Measurements from ENCODE around the gene HCN2. TPM values are rescaled to one million over a fixed set of nuclear protein-coding genes. Genes with fewer than 3 reads are reported as not detected.

HCN2 gene
- 0.22 TPM in 1 of 2 replicates, not detected in the other for total RNA-seq

DNA sequence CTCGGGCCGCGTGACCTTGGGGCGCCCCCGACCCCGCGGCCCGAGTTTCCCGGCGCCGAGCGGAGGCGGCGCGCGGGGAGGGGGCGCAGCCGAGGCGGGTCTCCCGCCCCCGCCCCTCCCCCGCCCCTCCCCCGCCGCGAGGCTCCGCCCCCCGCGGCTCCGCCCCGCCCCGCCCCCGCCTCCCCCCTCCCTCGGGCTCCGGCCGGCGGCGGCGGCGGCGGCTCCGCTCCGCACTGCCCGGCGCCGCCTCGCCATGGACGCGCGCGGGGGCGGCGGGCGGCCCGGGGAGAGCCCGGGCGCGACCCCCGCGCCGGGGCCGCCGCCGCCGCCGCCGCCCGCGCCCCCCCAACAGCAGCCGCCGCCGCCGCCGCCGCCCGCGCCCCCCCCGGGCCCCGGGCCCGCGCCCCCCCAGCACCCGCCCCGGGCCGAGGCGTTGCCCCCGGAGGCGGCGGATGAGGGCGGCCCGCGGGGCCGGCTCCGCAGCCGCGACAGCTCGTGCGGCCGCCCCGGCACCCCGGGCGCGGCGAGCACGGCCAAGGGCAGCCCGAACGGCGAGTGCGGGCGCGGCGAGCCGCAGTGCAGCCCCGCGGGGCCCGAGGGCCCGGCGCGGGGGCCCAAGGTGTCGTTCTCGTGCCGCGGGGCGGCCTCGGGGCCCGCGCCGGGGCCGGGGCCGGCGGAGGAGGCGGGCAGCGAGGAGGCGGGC, at the start of gene HCN2:
HCN2 (plus strand) TSS at position 189 of the 703 bp plus-strand sequence; CDS start at position 254, 65 bp downstream.
- no peak within 1 kb of the TSS for H3K4me3 ChIP-seq (ENCODE audit: low read depth, low read length)
- TF ChIP-seq, protein P1, sequence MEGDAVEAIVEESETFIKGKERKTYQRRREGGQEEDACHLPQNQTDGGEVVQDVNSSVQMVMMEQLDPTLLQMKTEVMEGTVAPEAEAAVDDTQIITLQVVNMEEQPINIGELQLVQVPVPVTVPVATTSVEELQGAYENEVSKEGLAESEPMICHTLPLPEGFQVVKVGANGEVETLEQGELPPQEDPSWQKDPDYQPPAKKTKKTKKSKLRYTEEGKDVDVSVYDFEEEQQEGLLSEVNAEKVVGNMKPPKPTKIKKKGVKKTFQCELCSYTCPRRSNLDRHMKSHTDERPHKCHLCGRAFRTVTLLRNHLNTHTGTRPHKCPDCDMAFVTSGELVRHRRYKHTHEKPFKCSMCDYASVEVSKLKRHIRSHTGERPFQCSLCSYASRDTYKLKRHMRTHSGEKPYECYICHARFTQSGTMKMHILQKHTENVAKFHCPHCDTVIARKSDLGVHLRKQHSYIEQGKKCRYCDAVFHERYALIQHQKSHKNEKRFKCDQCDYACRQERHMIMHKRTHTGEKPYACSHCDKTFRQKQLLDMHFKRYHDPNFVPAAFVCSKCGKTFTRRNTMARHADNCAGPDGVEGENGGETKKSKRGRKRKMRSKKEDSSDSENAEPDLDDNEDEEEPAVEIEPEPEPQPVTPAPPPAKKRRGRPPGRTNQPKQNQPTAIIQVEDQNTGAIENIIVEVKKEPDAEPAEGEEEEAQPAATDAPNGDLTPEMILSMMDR (conservative IDR thresholded peaks at IDR 0.05; ENCODE audit: low read depth, low read length) = no peak
- no peak for DNase-seq (ENCODE audit: low read depth)

DNA sequence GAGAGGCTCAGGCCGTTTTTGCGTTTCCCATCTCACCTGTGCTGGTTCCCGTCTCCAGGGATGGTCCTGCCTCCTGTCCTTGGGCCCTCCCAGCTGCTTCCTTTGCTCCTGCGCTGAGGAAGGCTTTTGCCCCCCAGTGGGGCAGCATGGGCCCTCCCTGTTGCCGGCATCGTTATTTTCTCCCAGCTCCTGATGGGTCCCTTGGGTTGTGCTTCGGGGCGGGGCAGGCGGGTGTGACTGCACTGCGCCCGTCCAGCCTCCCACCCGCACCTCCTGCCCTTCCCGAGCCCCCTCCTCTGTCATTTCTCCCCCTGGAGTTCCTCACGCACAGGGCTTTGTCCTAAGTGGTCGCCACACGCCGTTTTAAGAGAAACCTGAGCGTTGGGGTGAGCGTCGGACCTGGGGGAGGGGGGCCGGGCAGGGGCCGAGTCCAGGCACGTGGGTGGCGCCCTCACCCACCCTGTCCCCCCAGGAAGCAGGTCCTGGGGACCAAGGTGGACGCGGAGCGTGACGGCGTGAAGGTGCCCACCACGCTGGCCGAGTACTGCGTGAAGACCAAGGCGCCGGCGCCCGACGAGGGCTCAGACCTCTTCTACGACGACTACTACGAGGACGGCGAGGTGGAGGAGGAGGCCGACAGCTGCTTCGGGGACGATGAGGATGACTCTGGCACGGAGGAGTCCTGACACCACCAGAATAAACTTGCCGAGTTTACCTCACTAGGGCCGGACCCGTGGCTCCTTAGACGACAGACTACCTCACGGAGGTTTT, 48.6 kb upstream of the HCN2 start:
- H3K4me3 ChIP-seq (ENCODE audit: low read depth, low read length) = no peak overlapping the region
- DNase-seq (ENCODE audit: low read depth) = no peak
- TF ChIP-seq, protein P1 (conservative IDR thresholded peaks at IDR 0.05; ENCODE audit: low read depth, low read length) = no peak

DNA sequence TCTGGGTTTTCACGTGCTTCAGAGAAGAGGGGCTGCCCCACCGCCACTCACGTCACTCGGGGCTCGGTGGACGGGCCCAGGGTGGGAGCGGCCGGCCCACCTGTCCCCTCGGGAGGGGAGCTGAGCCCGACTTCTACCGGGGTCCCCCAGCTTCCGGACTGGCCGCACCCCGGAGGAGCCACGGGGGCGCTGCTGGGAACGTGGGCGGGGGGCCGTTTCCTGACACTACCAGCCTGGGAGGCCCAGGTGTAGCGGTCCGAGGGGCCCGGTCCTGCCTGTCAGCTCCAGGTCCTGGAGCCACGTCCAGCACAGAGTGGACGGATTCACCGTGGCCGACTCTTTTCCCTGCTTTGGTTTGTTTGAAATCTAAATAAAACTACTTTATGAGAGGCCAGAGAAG, 48.0 kb upstream of the HCN2 start:
- DNase-seq (ENCODE audit: low read depth) = no peak
- H3K4me3 ChIP-seq (ENCODE audit: low read depth, low read length) = no peak overlapping the region
- TF ChIP-seq, protein P1 (conservative IDR thresholded peaks at IDR 0.05; ENCODE audit: low read depth, low read length) = no peak

DNA sequence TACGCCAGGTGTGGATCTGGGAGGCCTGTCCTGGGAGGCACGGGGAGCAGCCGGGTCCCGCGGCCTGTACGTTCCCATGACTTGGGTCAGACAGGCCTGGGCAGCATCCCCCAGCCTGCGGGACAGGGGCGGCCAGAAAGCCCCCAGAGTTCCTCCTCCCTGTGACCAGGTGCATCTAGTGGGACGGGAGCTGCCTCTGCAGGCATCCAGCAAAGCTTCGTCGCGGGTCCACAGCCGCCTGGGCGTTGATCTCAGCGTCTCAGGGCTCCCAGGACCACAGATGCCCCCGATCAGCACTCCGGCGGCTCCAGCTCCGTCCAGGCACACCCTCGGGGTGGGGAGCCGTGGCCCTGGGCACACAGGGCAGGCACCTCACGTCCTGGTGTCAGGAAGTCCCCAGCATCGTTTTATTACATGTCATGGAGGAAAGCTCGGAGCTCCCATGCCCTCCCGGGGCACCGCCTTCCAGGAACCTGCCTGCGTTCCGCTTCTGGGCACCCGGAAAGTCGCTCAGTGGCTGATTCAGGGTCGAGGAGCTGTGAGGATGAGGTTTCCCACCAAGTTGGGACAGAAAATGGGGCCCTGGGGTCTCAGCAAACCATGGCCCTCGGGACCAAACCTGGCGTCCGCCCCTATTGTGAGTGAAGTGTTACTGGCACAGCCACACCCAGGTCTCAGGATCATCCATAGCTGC, 47.4 kb upstream of the HCN2 start:
- no peak for DNase-seq (ENCODE audit: low read depth)
- no peak overlapping the region for H3K4me3 ChIP-seq (ENCODE audit: low read depth, low read length)
- TF ChIP-seq, protein P1 (conservative IDR thresholded peaks at IDR 0.05; ENCODE audit: low read depth, low read length) = no peak

DNA sequence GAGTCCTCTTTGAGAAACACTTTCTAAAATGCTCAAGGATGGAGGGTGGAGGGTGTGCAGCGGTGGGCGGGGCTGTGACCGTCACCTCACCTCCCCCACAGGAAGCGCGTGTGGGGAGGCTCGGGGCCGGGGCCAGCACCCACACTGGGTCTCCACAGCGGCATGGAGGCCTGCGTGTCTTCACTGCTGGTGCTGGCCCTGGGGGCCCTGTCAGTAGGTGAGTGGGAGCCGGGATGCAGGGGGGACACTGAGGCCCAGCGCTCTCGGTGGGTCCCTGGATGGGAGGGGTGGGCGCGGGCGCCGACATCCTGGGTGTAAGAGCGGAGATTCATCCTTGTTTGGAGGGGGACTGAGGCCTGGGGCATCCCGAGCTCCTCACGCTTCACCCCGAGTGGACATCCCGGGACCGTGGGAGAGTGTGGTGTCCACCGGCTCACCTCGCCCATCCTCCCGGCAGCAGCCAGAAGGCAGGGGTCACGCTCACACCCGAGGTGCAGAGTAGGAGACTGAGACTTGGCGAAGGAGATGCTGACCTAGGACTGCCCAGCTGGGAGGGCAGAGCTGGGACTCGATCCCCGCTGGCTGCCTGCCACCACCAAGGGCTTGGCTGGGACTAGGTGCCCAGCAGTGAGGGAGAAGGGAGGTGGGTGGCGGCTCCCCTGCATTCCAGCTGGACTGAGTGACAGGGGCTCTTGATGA, 45.6 kb upstream of the HCN2 start, which contains the start of gene GZMM:
GZMM (plus strand) TSS at position 144 of the 699 bp plus-strand sequence; CDS start at position 163, 19 bp downstream.
- no peak within 1 kb of the TSS for H3K4me3 ChIP-seq (ENCODE audit: low read depth, low read length)
- TF ChIP-seq, protein P1 (conservative IDR thresholded peaks at IDR 0.05; ENCODE audit: low read depth, low read length) = no peak
- no peak for DNase-seq (ENCODE audit: low read depth)

DNA sequence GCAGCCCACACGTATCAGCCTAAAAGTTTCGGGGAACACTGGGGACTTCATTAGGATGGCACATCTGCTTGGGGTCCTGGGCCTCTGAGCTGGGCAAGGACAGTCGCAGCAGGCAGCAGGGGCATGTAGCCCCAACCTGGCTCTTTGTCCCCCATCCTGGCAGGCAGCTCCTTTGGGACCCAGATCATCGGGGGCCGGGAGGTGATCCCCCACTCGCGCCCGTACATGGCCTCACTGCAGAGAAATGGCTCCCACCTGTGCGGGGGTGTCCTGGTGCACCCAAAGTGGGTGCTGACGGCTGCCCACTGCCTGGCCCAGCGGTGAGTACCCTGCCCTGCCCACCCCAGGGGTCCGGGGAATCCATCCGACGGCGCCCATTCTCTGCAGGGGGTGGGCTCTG, 42.6 kb upstream of the HCN2 start:
- TF ChIP-seq, protein P1 (conservative IDR thresholded peaks at IDR 0.05; ENCODE audit: low read depth, low read length) = no peak
- no peak overlapping the region for H3K4me3 ChIP-seq (ENCODE audit: low read depth, low read length)
- no peak for DNase-seq (ENCODE audit: low read depth)
